Camera-type eye (tissue), 1 donor: Measurements from ENCODE around the gene SMAD9. TPM values are rescaled to one million over a fixed set of nuclear protein-coding genes. Genes with fewer than 3 reads are reported as not detected.

Experiments used
- total RNA-seq: library from RNA; depleted of rRNA; stranded (reverse); fragments of >200 nt; gene quantifications from one replicate; pipeline ENCODE4 v1.2.3, GENCODE V29; 2014

SMAD9 gene
- 43.2 TPM for total RNA-seq

DNA sequence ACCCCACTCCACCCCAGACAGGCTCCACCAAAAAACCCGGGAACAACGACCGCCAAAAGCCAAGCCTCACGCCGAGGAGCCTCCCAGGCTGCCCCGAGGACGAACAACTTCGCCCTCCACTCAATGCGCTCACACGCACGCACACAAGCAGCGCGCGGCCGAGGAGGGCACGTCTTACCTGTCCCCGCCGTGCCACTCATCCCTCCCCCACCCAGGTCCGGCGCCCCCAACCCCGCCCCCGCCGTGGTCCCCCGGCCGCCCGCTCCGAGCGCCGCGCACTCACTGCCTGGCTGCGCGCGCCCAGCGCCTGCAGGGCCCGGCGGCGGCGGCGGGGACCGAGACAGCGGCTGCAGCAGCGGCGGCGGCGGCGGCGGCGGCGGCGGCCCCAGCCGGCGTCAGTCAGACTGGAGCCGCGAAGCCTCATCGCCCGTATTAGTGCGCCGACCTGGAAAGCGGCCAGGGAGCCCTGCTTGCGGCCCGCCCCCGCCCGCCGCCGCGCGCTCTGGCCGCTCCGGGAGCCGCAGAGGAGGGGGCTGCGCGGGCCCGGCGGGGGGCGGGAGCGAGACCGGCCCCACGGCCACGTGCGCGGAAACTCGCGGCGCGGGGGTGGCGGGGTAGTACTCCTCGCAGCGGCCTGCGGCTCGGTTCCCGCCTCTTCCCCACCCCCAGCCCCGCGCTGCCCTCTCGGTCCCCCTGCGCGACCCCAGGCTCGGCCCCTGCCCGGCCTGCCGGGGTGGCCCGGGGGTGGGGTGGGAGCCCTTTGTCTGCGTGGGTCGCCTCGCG is at the start of gene SMAD9:
TSS of gene SMAD9 (minus strand) at position 406 of the 783 bp plus-strand sequence. CDS start 40,549 bp downstream, outside the sequence.

DNA sequence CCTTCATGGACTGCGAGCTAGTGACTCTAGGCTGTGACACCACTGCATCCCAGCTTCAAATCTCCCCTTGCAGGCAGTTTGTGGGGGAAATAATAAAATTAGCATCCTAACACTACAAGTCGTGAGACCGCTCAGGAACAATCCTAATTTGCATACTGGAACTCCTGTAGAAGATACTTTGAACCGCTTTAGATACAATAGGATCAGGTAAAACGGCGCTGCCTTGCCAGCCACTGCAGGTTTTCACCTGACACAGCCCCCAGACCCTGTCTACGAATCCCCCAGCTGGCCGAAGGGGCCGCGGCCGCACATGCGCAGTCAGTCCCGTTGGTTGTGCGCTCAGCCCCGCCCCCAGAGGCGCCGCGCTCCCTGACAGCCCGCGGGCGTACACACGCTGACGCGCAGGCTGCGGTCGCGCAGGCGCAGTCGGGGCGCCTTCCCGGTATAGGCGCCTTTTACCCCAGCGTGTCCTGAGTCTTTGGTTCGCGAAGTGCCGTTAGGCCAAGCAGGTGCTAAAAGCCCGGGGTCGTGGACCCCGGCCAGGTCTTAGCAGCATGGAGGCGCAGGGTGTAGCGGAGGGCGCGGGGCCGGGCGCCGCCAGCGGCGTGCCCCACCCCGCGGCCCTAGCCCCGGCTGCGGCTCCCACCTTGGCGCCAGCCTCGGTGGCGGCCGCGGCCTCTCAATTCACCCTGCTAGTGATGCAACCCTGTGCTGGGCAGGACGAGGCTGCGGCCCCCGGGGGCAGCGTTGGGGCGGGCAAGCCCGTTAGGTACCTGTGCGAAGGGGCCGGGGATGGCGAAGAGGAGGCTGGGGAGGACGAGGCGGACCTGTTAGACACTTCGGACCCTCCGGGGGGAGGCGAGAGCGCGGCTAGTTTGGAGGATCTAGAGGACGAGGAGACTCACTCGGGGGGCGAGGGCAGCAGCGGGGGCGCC is 101.0 kb downstream of the SMAD9 start, which contains the start of gene RFXAP:
TSS of gene RFXAP (plus strand) at position 419 of the 935 bp plus-strand sequence. CDS start at position 555, 136 bp downstream.

Other genes with a start within 250 kb of the SMAD9 start
- gene SERTM1, start 246.2 kb downstream of the SMAD9 start, total RNA-seq, result 7.9 TPM
- gene RFXAP, start 101.0 kb downstream of the SMAD9 start, total RNA-seq, result 13.7 TPM
- 30.6 TPM for gene ALG5, start 79.1 kb upstream of the SMAD9 start, total RNA-seq
- gene EXOSC8, start 80.5 kb upstream of the SMAD9 start, total RNA-seq, result 46.0 TPM
- gene SUPT20H, start 139.4 kb upstream of the SMAD9 start, total RNA-seq, result 133 TPM
- not detected for gene CSNK1A1L, start 185.4 kb upstream of the SMAD9 start, total RNA-seq